OCI-LY7 (cell line): ENCODE results near the gene GLP1R. TPM values are rescaled to one million over a fixed set of nuclear protein-coding genes. Genes with fewer than 3 reads are reported as not detected.

ENCODE experiments used
- BruUV-seq: library from RNA; stranded (reverse); fragments of 400-500 nt; replicated peaks from 2 replicates; lab custom pipeline; 2021; lab: Mats Ljungman, UMichigan
- CTCF ChIA-PET: fragments of 300-600 bp; sonication (Branson Sonifier 250); formaldehyde crosslinking; loops from one replicate; lab custom pipeline; 2022; ENCODE audit warnings: antibody characterized with exemption; ENCODE audit not compliant: unreplicated experiment; lab: Charles Lee
- POLR2A ChIA-PET: fragments of 300-600 bp; sonication (Branson Sonifier 250); formaldehyde crosslinking; loops from one replicate; lab custom pipeline; 2022; ENCODE audit warnings: antibody characterized with exemption; lab: Charles Lee
- DNase-seq: peaks from one replicate; pipeline ENCODE4 v3.0.0-alpha.2; 2015; ENCODE audit warnings: low spot score
- H2AFZ ChIP-seq: fragments of 200-600 bp; sonication (generic), shearing (Covaris generic); 2 replicates; pipeline ENCODE4 v1.6.1; 2014; ENCODE audit warnings: mild to moderate bottlenecking, antibody characterized with exemption, low read length, moderate library complexity
- H3K27ac ChIP-seq: fragments of 200-600 bp; sonication (generic); 2 replicates; pipeline ENCODE4 v1.5.1; 2014; ENCODE audit warnings: mixed run types, low read depth, mild to moderate bottlenecking, moderate library complexity, low read length, inconsistent platforms; ENCODE audit not compliant: poor library complexity, severe bottlenecking
- H3K36me3 ChIP-seq: fragments of 200-600 bp; sonication (generic); 2 replicates; pipeline ENCODE4 v1.6.1; 2014; ENCODE audit warnings: mild to moderate bottlenecking, antibody characterized with exemption, low read length, moderate library complexity, mixed read lengths; ENCODE audit not compliant: insufficient read depth
- H3K4me1 ChIP-seq: fragments of 200-600 bp; sonication (generic); 2 replicates; pipeline ENCODE4 v1.5.1; 2014; ENCODE audit warnings: mild to moderate bottlenecking, low read length; ENCODE audit not compliant: insufficient read depth, poor library complexity, severe bottlenecking
- H3K4me2 ChIP-seq: fragments of 200-600 bp; sonication (generic); 2 replicates; pipeline ENCODE4 v1.6.1; 2014; ENCODE audit warnings: mild to moderate bottlenecking, low read length
- H3K4me3 ChIP-seq: fragments of 200-600 bp; sonication (generic); 2 replicates; pipeline ENCODE4 v1.5.1; 2014; ENCODE audit warnings: mild to moderate bottlenecking, low read depth, low read length; ENCODE audit not compliant: poor library complexity, severe bottlenecking
- H3K79me2 ChIP-seq: fragments of 200-600 bp; sonication (generic); 2 replicates; pipeline ENCODE4 v1.6.1; 2016; ENCODE audit warnings: low read depth, mild to moderate bottlenecking, low read length, moderate library complexity, mixed read lengths; ENCODE audit not compliant: insufficient read depth
- H3K9me2 ChIP-seq: fragments of 200-600 bp; sonication (generic); 2 replicates; pipeline ENCODE4 v1.6.1; 2016; ENCODE audit warnings: mild to moderate bottlenecking, low read length, mixed read lengths; ENCODE audit not compliant: insufficient read depth
- H3K9me3 ChIP-seq: fragments of 200-600 bp; sonication (generic); 2 replicates; pipeline ENCODE4 v1.6.1; 2014; ENCODE audit warnings: mild to moderate bottlenecking, mixed run types, low read length, mixed read lengths
- H4K20me1 ChIP-seq: fragments of 200-600 bp; sonication (generic); 2 replicates; pipeline ENCODE4 v1.6.1; 2014; ENCODE audit warnings: mild to moderate bottlenecking, antibody characterized with exemption, low read length, moderate library complexity, mixed read lengths; ENCODE audit not compliant: insufficient read depth
- EZH2phosphoT487 ChIP-seq: fragments of 200-600 bp; sonication (generic); IDR thresholded peaks from 2 replicates; pipeline ENCODE4 v1.6.1; 2018; ENCODE audit warnings: low read depth, borderline replicate concordance, mild to moderate bottlenecking, mixed run types, antibody characterized with exemption, low read length, moderate library complexity, mixed read lengths
- intact Hi-C: fragments of 100-400 bp; cut with micrococcal nuclease; formaldehyde crosslinking; loops from one replicate; pipeline ENCODE4 v1.10.0; 2022; ENCODE audit not compliant: unreplicated experiment
- total RNA-seq, 2 experiments: library from RNA; depleted of rRNA in 1 of 2; stranded (reverse); fragments of >200 nt in 1 of 2; shearing (Covaris generic) in 1 of 2; gene quantifications; 2 replicates each; pipeline ENCODE4 v1.2.3, GENCODE V29; 2014 to 2022
- TF ChIP-seq, protein P1 (sequence below): fragments of 200-600 bp; sonication (generic); conservative IDR thresholded peaks from 2 replicates; pipeline ENCODE4 v1.5.1; 2014; ENCODE audit warnings: mild to moderate bottlenecking, antibody characterized with exemption, low read length, moderate library complexity, mixed read lengths

Gene GLP1R
- total RNA-seq, 2 experiments from 2014 or later = not detected

GRCh38 chr6:39114704-39115599 lies 66.4 kb downstream of the GLP1R start, which contains the start of gene SAYSD1:
Gene SAYSD1, minus strand, starts transcription at chr6:39115186. Its CDS starts 97 bp downstream, at chr6:39115089.
- H3K9me3 ChIP-seq = no peaks in the 10 kb centered on the region
- peak within 1 kb of the TSS; percentile 77 for H3K27ac ChIP-seq
- H3K4me3 ChIP-seq = peak within 1 kb of the TSS; percentile 72
- no peaks in the 10 kb centered on the region for H3K9me2 ChIP-seq
- H3K36me3 ChIP-seq = 0 out of 2 replicates have a peak, but pooled peaks cover under 1% of the 10 kb centered on the region
- H4K20me1 ChIP-seq = no peaks in the 10 kb centered on the region
- TF ChIP-seq, protein P1, sequence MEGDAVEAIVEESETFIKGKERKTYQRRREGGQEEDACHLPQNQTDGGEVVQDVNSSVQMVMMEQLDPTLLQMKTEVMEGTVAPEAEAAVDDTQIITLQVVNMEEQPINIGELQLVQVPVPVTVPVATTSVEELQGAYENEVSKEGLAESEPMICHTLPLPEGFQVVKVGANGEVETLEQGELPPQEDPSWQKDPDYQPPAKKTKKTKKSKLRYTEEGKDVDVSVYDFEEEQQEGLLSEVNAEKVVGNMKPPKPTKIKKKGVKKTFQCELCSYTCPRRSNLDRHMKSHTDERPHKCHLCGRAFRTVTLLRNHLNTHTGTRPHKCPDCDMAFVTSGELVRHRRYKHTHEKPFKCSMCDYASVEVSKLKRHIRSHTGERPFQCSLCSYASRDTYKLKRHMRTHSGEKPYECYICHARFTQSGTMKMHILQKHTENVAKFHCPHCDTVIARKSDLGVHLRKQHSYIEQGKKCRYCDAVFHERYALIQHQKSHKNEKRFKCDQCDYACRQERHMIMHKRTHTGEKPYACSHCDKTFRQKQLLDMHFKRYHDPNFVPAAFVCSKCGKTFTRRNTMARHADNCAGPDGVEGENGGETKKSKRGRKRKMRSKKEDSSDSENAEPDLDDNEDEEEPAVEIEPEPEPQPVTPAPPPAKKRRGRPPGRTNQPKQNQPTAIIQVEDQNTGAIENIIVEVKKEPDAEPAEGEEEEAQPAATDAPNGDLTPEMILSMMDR = no peak
- TF ChIP-seq EZH2phosphoT487 = no peak
- peak within 1 kb of the TSS; percentile 95 for H3K4me2 ChIP-seq
- H3K4me1 ChIP-seq = peaks cover 18% of the 10 kb centered on the region
- ChIA-PET POLR2A (interaction anchor here (0.7 to 1.7 kb wide), 5 partner anchors 9 to 1762 kb away, joined by 3 to 5 read pairs (median 3); no protein-coding TSS in a partner anchor), CTCF (no interaction called here)
- no peaks in the 10 kb centered on the region; the same call in 1 of the 2 replicates for H3K79me2 ChIP-seq
- intact Hi-C loops = loop anchor here (5.0 kb wide), 2 partner anchors 413 to 478 kb away; partner anchors contain the start of genes BTBD9 and GLO1
- H2AFZ ChIP-seq = peak within 1 kb of the TSS; percentile 97
- peak; percentile 96 for DNase-seq
- BruUV-seq = no TSS peak

DNA sequence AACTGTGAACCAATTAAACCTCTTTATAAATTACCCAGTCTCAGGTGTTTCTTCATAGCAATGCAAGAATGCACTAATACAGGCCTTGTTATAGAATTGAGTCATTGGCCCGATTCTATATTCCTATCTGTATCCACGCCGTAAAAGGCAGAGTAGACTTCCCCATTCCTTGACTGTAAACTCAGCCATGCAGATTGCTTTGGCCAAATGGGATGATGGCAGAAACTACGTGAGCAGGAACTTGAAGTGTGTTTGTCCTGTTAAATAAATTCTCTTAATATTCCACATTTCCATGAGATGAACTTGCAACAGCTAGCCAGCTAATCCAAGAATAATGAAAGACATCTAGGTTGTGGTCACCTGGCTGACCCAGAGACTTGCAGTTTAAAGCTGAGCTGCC lies 70.3 kb downstream of the GLP1R start:
- POLR2A ChIA-PET = no interaction called here
- BruUV-seq = no TSS peak
- no peaks in the 10 kb centered on the region for H3K9me2 ChIP-seq
- H3K27ac ChIP-seq = no peak overlapping the region
- intact Hi-C loops = loop anchor here (5.0 kb wide), 1 partner anchor 482 kb away; the partner anchor contains the start of gene BTBD9
- no peak overlapping the region for H2AFZ ChIP-seq
- CTCF ChIA-PET = no interaction called here
- no peak for TF ChIP-seq EZH2phosphoT487
- no peak overlapping the region for H3K4me3 ChIP-seq
- no peaks in the 10 kb centered on the region for H3K36me3 ChIP-seq
- no peak for DNase-seq
- H3K79me2 ChIP-seq = no peaks in the 10 kb centered on the region
- H3K4me1 ChIP-seq = peaks cover 10% of the 10 kb centered on the region
- no peaks in the 10 kb centered on the region for H3K9me3 ChIP-seq
- no peak overlapping the region for H3K4me2 ChIP-seq
- no peaks in the 10 kb centered on the region for H4K20me1 ChIP-seq

- CTCF ChIA-PET = no interaction called here
- BruUV-seq = no TSS peak
- Histone ChIP-seq H3K36me3 (no peaks in the 10 kb centered on the region), H3K27ac (no peak overlapping the region), H3K4me3 (no peak overlapping the region), H4K20me1 (no peaks in the 10 kb centered on the region), H3K4me2 (no peak overlapping the region), H3K79me2 (no peaks in the 10 kb centered on the region), H3K4me1 (no peaks in the 10 kb centered on the region), H3K9me2 (no peaks in the 10 kb centered on the region), H3K9me3 (no peaks in the 10 kb centered on the region), H2AFZ (no peak overlapping the region)
- intact Hi-C loops = no loop called here
- POLR2A ChIA-PET = no interaction called here
- TF ChIP-seq, protein P1 = no peak
- no peak for TF ChIP-seq EZH2phosphoT487
- no peak for DNase-seq
Observed at GRCh38 chr6:39124114-39124513, 75.5 kb downstream of the GLP1R start.
